C1 segment of cervical spinal cord (tissue), 14 donors: ENCODE measurements around the gene XIRP2.

ENCODE experiments used
- DNase-seq, 14 donors: peaks; one replicate each; lab custom pipeline; 2025; lab: John Stamatoyannopoulos, UW

XIRP2 gene, protein sequence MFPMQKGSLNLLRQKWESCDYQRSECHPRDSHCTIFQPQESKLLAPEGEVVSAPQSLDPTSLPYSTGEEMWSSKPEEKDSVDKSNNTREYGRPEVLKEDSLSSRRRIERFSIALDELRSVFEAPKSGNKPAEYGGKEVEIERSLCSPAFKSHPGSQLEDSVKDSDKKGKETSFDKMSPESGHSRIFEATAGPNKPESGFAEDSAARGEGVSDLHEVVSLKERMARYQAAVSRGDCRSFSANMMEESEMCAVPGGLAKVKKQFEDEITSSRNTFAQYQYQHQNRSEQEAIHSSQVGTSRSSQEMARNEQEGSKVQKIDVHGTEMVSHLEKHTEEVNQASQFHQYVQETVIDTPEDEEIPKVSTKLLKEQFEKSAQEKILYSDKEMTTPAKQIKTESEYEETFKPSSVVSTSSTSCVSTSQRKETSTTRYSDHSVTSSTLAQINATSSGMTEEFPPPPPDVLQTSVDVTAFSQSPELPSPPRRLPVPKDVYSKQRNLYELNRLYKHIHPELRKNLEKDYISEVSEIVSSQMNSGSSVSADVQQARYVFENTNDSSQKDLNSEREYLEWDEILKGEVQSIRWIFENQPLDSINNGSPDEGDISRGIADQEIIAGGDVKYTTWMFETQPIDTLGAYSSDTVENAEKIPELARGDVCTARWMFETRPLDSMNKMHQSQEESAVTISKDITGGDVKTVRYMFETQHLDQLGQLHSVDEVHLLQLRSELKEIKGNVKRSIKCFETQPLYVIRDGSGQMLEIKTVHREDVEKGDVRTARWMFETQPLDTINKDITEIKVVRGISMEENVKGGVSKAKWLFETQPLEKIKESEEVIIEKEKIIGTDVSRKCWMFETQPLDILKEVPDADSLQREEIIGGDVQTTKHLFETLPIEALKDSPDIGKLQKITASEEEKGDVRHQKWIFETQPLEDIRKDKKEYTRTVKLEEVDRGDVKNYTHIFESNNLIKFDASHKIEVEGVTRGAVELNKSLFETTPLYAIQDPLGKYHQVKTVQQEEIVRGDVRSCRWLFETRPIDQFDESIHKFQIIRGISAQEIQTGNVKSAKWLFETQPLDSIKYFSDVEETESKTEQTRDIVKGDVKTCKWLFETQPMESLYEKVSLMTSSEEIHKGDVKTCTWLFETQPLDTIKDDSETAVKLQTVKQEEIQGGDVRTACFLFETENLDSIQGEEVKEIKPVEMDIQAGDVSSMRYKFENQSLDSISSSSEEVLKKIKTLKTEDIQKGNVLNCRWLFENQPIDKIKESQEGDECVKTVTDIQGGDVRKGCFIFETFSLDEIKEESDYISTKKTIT (N-terminal part only)

DNA sequence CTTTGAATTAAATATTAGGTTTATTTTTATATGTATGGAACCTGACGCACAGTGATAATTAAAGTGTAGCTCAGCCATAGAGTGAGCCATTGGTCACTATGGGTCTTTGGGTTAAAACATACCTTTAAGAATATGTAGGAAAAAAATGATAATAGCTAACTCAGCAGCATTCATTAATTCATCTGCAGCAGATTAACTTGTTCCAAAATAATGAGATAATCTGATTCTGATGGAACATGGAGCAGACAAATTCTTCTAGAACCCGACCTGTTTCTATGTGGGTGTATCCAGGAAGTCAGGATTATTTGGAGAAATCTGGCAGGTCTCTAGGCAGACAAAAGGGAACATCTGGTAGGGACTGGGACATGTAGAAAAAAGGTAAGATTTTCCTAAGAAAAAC lies at the start of gene XIRP2:
TSS of gene XIRP2 (plus strand) at position 301 of the 400 bp plus-strand sequence. CDS start 15,003 bp downstream, outside the sequence.
- DNase-seq, result no peak

DNA sequence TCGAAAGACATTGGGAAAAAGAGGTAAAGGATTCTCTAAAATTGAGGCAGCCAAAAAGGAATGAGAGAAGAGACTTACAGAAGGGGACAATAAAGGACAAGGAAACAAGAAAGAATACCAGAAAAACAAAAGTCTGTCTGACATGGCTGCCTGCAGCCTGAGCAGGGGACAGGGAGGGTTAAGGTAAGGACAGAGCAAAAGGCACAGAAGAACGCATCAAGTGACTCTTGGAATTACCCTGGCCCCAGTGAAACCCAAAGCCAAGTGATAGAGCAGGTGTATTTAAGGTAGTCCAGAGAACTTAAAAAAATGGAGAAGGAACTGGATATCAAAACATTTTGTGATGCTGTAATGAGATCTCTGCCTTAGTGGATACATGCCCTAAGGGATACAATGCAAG lies 47.1 kb upstream of the XIRP2 start:
- DNase-seq, result no peak

GRCh38 chr2:166841679-166842078 lies 46.6 kb upstream of the XIRP2 start:
- DNase-seq, result no peak

- DNase-seq, result no peak
Measured at GRCh38 chr2:166844111-166844510, 44.2 kb upstream of the XIRP2 start.

- DNase-seq, result no peak
Measured at GRCh38 chr2:166862468-166863132, 25.7 kb upstream of the XIRP2 start.

GRCh38 chr2:166867874-166868514 lies 20.3 kb upstream of the XIRP2 start:
- DNase-seq, result no peak

DNA sequence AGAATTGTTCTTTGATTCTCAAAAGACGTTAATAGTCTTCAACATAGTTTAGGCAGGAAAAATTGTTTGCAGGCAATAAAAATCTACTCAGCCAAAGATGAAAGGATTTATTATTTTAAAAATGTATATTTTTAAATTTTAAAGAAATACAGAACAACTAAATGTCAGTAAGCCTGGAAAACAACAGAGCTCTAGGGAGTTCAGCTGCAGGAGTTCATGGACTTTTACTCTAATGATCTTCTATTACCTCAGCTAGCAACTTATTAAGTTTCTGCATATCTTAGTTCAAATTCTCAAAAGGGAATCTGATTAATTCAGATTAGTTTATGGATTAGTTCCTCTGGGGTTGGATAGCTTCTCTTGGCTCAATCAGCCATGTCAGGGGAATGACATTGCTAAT lies 17.9 kb upstream of the XIRP2 start:
- DNase-seq, result no peak

- DNase-seq, result no peak
Measured at GRCh38 chr2:166881177-166881576, 7.1 kb upstream of the XIRP2 start.

GRCh38 chr2:166882851-166883250 lies 5.4 kb upstream of the XIRP2 start:
- DNase-seq, result no peak

- no peak for DNase-seq
Measured at GRCh38 chr2:166891727-166892126, 3.4 kb downstream of the XIRP2 start.

GRCh38 chr2:166892397-166892796 lies 4.1 kb downstream of the XIRP2 start:
- DNase-seq, result peak in 1 of 14 donors; percentile 9

DNA sequence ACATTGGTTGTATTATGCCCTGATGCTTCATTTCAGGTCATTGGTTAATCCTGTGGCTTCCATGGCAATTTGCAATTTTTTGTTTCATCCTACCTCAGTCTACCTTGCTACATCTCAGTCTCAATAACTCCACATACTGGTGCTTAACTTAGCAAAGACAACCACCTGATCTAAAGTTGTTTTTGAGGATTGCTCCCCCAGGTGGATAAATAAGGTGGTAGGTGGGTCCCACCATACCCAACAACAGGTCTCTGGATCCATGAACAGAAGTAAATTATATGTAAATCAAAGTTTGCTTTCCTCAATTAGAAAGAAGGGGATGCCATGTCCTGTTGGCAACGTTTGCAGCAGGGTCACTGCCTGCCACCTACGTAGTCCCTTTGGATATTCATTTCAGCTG lies 7.0 kb downstream of the XIRP2 start:
- no peak for DNase-seq

DNA sequence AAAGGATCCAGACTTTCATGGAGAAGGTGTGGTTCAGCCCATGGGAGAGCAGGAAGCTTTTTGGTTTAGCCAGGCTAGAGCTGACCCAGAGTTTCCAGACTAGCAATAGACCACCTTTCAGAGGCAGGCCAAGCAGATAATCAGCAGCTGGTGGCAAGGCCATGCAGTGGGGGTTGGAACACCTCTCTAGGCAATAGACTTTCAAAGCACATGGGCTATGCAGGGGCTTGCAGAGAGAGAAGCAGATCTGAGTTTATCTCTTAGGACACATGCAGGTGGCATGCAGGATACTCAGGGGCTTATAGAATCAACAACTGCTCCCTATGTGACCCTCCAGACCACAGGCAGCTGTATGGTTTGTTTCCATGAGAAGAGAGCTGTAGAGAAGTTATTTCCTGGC lies 9.4 kb downstream of the XIRP2 start:
- DNase-seq, result no peak

- DNase-seq, result no peak
Measured at GRCh38 chr2:166899676-166900075, 11.4 kb downstream of the XIRP2 start.

DNA sequence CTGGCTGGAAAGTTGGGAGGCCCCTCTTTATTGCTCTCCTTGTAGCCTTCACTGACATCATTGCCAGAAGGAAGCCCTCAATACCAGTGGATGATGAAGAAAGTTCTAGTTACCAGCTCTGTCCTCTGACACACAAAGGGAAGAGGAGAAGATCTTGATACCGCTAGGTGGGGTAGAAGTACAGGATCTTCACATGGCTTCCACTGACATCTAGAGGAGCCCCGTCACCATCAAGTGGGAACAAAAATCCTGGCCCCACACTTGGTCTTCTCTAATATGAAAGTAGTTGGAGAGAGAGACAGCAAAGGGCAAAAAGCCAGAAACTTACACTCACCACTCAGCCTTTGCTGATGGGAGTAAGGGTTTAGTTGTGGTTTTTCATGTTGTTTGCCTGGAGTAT lies 12.4 kb downstream of the XIRP2 start:
- no peak for DNase-seq

DNA sequence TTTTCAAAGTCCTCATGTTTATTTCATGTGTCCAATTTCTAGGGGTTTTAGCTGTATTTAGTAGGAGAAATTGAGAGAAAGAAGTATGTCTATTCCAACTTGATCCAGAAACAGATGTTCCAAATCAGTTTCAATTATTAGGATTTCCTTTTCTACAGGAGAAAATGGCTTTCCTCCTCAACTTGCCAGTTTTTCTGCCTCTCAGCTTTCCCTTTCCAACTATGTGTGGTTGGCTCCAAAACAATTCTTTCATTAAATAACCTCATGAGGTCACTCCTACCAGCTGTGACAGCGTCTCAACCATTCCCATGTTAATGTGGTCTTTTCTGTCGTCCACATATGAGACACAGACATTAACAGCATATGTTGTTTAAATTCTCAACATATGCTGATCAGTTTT lies 13.1 kb downstream of the XIRP2 start:
- DNase-seq, result no peak

GRCh38 chr2:166916987-166917386 lies 28.7 kb downstream of the XIRP2 start:
- no peak for DNase-seq

GRCh38 chr2:166917415-166917814 lies 29.1 kb downstream of the XIRP2 start:
- DNase-seq, result no peak

DNA sequence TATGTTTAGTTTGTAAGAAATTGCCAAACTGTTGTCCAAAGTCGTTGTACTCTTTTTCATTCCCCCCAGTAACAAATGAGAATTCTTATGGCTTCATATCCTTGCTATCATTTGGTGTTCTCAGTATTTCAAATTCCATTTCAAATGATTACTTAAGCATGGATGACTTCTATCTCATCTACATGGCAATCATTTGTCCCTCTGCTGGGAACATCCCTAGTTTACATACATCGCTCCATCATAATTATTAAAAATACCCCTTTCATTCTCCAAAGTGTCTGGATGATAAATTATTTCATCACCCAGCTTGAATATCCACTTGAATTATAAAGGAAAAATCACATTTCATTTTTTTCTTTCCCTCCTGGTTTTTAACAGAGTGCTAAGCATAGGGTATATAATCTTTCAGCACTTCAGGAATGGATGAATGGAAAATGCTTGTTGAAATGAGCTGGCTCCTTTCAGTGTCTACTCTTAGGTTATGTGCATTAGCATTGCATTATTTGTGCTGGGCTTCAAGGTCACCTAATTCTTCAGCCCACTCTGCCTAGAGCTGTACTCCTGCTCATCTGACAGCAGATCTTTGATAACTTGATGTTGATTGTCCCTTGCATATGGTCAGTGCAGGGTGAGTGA lies 33.1 kb downstream of the XIRP2 start:
- DNase-seq, result no peak

- DNase-seq, result no peak
Measured at GRCh38 chr2:166924967-166925366, 36.7 kb downstream of the XIRP2 start.
